GM10248 (cell line): ENCODE results near the gene CTRB1.

Experiments used
- CTCF ChIA-PET: fragments of 300-600 bp; sonication (Branson Sonifier 250); formaldehyde crosslinking; extraction: SDS; loops from one replicate; lab custom pipeline; 2021; ENCODE audit warnings: antibody characterized with exemption; lab: Yijun Ruan, JAX
- POLR2A ChIA-PET: fragments of 350-650 bp; sonication (Branson Sonifier 250); formaldehyde crosslinking; extraction: SDS; loops from one replicate; lab custom pipeline; 2020; ENCODE audit warnings: antibody characterized with exemption; lab: Yijun Ruan, JAX
- DNase-seq: peaks from one replicate; pipeline ENCODE4 v3.0.0; 2012; ENCODE audit errors: extremely low spot score
- TF ChIP-seq, protein P1 (sequence below): IDR thresholded peaks from 2 replicates; pipeline ENCODE4 v1.5.1; 2012; ENCODE audit warnings: mild to moderate bottlenecking, low read depth; ENCODE audit errors: extremely low read depth, missing control alignments, control extremely low read depth

Gene CTRB1

GRCh38 chr16:75254359-75254837 lies 35.6 kb downstream of the CTRB1 start:
- TF ChIP-seq, protein P1, sequence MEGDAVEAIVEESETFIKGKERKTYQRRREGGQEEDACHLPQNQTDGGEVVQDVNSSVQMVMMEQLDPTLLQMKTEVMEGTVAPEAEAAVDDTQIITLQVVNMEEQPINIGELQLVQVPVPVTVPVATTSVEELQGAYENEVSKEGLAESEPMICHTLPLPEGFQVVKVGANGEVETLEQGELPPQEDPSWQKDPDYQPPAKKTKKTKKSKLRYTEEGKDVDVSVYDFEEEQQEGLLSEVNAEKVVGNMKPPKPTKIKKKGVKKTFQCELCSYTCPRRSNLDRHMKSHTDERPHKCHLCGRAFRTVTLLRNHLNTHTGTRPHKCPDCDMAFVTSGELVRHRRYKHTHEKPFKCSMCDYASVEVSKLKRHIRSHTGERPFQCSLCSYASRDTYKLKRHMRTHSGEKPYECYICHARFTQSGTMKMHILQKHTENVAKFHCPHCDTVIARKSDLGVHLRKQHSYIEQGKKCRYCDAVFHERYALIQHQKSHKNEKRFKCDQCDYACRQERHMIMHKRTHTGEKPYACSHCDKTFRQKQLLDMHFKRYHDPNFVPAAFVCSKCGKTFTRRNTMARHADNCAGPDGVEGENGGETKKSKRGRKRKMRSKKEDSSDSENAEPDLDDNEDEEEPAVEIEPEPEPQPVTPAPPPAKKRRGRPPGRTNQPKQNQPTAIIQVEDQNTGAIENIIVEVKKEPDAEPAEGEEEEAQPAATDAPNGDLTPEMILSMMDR = no peak
- DNase-seq = no peak
- ChIA-PET POLR2A (no interaction called here), CTCF (interaction anchor here (1.2 to 5.2 kb wide), 4 partner anchors 13 to 149 kb away, joined by 3 to 23 read pairs (median 4); no protein-coding TSS in a partner anchor)

DNA sequence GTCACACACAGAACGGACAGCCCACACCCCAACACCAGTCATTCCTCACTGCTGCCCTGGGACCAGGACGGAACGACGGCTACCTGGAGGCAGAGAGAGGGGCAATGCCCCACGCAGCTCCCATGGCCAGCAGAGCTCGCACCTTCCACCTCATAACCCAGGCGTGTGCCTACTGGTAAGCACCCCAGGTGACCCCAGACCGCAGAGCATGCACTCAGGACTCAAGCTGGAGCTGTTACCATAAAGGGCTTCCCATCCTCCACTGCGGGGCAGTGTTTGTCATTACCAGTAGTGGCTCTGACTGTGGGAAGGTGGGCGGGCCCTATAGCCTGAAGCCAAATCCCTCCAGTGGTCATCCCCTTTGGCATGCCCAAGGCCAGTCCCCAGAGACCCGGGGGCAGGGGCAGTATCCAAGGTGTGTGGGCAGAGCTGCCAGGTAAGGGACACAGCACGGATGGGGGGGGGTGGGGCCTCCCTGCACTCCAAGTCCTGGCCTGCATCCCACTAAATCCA lies 37.3 kb downstream of the CTRB1 start:
- POLR2A ChIA-PET = no interaction called here
- no peak for DNase-seq
- TF ChIP-seq, protein P1 = no peak
- CTCF ChIA-PET = interaction anchor here (1.4 to 5.2 kb wide), 3 partner anchors 22 to 132 kb away, joined by 3 to 23 read pairs (median 7); no protein-coding TSS in a partner anchor

- ChIA-PET POLR2A (no interaction called here), CTCF (interaction anchor here (0.8 to 5.2 kb wide), 3 partner anchors 22 to 58 kb away, joined by 3 to 23 read pairs (median 7); no protein-coding TSS in a partner anchor)
- TF ChIP-seq, protein P1 = no peak
- DNase-seq = no peak
Observed at GRCh38 chr16:75256696-75257343, 38.0 kb downstream of the CTRB1 start.

DNA sequence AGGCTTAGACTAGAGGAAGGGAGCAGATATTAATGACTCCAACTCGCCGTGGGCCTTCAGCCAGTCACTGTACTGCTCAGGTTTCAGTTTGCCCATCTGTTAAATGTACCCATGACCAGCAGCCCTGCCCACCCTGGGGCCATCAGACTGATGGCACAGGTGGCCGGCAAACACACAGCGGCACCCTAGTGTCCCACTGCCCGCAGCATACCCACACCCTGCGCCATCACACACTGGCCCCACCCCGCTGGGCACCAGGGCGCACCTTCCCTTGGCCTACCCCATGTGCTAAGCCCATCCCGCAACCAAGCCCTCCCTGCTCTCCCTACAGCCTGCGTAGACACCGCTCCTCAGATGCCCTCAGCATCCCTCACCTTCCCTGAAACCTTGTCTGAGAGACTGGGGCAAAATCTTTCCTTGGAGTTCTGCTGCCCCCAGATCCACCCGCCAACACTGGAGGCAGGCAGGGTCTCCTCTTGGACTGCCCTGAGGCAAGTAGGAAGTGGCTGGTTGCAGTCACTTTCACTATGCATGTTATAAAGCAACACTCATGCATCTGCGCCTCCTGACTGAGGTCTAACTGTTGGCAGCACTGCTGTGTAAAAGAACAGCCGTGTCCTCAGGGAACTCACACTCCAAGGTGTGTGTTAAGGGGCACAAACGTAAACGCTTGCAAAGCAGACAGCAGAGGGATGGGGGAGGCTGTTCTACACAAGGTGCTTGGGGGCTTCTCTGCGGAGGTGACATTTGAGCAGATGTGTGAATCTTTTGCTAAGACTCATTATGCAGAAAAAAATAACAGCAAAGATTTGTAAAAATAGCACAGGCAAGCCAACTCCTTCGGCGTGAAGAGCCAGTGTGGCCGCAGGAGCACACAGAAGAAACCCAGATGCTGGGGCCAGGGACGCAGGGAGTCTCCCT lies 39.4 kb downstream of the CTRB1 start:
- ChIA-PET CTCF (interaction anchor here (5.2 kb wide), 1 partner anchor 24 kb away, joined by 23 read pairs; no protein-coding TSS in a partner anchor), POLR2A (no interaction called here)
- DNase-seq = no peak
- TF ChIP-seq, protein P1 = no peak

- no peak for DNase-seq
- ChIA-PET POLR2A (no interaction called here), CTCF (no interaction called here)
- TF ChIP-seq, protein P1 = no peak
Observed at GRCh38 chr16:75258807-75259141, 40.0 kb downstream of the CTRB1 start.
